GM18873 (cell line): ENCODE data around the gene ZSCAN31.
A peak's percentile ranks its signal among the peaks of the same experiment; 100 is the strongest.
"Not testable (repeated sequence)": the region's sequence is repeated elsewhere in the genome, so short reads cannot be mapped to it uniquely, and the experiment has no call there.

Experiments
- ATAC-seq: cut with Tn5 transposase; IDR thresholded peaks from one replicate; pipeline ENCODE4 v1.9.1; 2021; ENCODE audit warnings: mild to moderate bottlenecking, moderate library complexity, moderate number of reproducible peaks; ENCODE audit not compliant: unreplicated experiment, low FRiP score

ZSCAN31 gene

DNA sequence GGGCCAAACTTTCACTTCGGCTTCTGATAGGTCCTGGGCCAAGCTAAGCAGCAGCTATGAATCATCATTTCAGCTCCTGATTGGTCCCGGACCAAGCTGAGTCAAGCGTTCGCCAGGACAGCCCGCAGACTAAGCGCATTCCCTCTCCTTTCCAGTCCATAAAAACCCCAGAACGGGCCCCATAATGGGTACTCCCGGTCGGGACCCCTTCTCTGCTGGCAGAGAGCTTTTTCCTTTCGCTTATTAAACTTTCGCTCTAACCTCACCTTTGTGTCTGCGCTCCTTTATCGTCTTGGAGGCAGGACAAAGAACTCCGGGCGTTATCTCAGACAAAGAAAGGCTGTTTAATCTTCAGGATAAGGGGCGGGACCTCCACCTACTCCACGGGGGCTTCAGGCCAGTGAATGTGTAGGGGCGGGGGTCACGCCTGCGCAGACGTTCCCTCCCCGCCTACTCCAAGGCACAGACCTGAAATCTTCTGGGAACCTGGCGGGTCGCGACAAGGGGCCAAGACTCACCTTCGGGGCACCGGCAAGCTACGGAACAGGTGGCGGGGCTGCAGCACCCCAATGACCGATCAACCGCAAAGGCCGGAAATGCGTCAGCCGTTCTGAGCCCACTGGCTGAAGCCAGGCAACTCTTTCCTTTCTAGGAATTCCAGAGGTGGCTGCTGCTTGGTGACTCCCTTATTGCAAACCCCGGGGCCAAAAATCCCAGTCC is at the start of gene ZSCAN31:
Gene ZSCAN31, minus strand, starts transcription at position 585 of the 720 bp plus-strand sequence. CDS start 6,465 bp downstream, outside the sequence.
- peak; percentile 90 for ATAC-seq

DNA sequence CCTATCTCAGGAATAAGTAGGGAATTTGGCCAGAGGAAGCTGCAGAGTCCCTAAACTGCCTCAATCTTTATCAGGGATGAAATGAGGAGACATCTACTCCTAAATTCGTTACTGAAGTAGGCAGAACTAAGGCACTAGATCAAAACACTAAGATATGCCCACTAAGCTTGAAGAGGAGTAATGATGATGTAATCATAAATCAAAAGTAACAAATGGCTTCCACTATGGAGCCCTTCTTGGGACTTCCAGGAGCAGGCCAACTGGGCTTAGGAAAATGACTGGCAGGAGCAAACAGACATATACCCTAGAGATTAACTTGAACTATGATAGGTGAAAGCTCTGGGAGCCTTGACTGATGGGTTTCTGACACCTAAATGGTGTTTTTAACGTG is 48.2 kb upstream of the ZSCAN31 start:
- ATAC-seq: no peak

DNA sequence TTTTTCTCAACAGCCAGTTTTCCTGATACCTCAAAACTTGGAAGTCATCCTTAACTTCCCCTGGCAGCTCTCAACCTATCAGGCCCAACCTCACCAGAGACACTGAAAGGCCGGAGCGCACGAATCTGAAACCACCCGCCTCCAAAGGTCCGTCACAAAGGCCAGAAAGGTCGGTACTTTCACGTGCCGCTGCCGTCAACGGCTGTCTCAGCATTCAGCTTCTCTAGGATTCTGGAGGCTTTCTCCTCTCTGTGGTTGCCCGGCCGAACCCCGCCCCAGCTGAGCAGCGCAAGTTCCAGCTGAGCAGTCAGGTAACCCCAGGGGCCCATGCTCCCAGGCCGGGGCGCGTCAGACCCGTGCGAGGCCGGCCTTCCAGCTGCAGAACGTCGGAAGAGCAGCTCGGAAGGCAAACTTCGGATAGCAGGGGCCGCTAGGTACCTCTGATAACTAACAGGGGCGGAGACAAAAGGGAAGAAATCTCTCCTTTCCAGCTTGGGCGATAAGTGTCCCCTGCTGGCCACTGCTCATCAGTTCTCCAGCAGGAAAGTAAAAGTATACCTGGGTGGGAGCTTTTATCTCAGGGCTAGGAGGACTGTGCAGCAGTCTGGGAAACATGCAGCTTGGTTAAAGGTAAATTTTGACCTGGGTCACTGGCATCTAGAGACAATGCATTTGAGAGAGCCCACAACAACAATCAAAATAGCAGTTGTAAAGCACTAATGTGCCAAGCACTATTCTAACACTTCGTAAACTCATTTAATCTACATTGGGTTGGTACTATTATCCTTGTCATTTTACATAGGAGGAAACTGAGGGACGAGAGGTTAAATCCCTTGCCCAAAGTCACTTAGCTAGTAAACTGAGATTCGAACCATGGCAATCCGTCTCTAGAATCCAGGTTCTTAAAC is 47.5 kb upstream of the ZSCAN31 start:
- ATAC-seq: peak; percentile 93

DNA sequence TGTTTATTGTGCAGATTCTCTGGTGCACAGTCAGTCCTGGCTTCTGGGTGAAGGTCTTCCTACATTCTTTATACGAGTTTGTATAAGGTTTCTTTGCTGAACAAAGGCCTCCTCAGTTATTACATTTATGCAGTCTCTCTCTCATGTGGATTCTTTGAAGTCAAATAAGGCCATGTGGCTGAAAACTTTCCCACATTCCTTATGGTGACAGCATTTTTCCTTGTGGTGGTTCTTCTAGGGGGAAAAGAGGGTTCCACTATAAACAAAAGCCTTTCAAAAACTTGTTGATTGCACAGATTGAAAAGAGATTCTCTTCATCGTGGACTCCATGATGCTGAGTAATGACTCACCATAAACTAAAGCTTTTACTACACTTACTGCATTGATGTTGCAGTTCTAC is 44.4 kb upstream of the ZSCAN31 start:
- no peak for ATAC-seq

DNA sequence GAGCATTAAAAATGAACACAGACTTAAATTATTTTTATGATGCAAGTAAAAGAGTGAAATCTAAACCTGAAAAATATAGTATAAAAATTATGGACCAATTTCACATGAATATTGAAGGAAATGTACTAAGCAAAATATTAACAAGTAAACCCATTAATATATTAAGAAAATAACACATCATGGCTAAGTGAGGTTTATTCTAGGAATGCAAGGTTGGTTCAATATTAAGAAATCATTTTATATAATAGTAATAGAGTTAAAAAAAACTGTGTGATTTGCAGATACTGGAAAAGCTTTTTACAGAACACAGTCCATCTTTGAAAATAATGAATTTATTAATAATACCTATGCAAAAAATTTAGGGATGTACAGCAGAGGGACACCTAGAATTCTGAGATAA is 42.7 kb upstream of the ZSCAN31 start:
- no peak for ATAC-seq

DNA sequence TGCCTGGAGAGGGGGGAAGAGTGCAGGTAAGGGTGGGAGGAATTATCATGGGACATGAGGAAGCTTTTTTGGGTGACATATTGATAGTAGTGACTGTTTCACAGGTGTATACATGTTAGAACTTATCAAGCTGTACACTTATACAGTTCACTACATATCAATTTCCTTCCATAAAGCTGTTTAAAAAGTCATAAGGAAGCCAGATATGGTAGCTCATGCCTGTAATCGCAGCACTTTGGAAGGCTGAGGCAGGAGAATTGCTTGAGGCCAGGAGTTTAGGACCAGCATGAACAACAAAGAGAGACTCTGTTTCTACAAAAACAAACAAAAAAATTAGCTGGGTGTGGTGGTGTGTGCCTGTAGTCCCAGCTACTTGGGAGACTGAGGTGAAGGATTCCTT is 41.9 kb upstream of the ZSCAN31 start:
- ATAC-seq: no peak

DNA sequence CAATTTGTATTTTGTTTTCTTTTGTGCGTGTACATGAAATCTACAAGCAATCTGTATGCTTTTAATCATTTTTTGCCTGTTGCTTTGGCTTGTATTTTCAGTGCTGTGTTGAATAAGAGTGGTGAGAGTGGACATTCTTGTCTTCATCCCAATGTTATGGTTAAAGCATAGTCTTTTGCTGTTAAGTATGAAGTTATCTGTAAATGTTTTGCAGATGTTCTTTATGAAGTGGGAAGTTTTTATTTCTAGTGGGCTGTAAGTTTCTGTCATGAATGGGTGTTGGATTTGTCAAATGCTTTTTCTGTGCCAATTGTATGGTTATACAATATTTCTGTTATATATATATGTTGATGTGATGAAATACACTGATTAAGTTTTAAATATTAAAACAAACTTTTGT is 38.0 kb upstream of the ZSCAN31 start:
- ATAC-seq: no peak

DNA sequence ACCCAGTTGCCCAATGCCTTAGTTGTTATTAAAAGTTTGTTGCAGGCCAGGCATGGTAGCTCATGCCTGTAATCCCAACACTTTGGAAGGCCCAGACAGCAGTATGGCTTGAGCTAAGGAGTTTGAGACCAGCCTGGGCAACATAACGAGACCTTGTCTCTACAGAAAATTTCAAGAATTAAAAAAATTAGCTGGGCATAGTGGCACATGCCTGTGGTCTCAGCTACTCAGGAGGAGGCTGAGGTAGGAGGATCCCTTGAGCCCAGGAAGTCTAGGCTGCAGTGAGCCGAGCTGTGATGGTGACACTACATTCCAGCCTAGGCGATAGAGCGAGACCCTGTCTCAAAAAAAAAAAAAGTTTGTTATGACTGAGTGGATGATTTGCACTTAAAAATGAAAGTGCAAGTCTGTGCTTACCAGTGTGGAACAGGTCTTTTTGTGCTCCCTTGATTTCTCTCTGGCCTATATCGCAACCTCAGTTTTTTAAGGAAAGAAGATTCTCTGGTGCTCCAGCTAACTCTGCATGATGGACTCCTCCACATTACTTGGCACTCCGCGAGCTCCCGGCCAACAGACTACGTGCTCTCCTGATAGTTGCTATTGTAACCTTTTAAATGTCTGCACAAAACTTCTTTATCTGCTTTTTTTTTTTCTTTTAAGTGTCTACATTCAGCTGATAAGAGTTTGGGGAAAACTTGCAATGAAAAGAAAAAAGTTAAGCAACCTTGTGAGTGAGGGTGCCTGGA is 35.9 kb upstream of the ZSCAN31 start:
- ATAC-seq: no peak

DNA sequence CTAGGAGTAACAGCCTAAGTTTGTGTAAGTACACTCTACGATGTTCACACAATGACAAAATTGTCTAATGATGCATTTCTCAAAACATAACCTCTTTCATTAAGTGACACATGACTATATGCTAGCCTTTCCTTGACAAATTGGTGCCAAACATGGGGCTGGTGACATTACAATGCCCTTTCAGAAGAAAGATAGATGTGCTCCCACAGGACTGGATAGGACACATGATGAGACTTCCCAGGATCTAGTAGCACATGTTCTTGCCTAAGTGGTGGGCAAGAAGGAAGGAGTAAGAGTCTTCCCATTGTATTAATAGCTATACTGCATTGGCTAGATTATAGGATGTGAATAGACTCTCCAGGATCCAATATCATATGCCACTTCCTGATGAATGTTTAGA is 35.3 kb upstream of the ZSCAN31 start:
- no peak for ATAC-seq

DNA sequence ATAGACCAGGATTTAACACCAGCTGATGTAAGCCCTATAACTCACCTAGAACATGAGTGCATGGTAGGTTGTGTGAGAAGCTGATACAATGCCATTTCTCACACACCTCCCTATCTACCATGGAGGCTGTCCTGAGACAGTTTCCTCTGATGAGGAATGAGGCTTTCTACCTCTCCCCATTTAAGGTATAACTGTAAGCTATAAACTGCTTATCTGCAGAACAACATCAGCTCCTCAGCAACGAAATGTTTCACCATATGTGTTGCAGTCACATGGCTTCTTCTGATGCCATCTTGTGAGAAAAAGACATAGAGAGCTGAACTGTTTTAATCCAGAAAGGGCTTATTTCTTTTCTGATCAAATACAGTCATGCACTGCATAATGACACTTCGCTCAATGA is 34.5 kb upstream of the ZSCAN31 start:
- ATAC-seq: no peak

DNA sequence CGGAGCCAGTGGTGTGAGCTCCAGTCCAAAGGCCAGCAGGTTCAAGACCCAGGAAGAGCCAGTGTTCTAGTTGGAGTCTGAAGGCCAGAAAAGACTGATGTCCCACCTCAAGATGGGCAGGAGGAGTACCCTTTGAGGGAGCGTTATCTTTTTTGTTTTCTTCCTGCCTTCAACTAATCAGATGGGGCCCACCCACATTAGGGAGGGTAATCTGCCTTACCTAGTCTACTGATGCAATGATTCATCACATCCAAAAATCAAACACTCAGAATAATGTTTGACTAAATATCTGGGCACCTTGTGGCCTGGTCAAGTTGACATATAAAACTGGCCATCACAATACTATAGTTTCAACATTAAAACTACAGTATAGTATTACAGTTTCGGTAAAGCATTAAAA is 33.5 kb upstream of the ZSCAN31 start:
- ATAC-seq: no peak

DNA sequence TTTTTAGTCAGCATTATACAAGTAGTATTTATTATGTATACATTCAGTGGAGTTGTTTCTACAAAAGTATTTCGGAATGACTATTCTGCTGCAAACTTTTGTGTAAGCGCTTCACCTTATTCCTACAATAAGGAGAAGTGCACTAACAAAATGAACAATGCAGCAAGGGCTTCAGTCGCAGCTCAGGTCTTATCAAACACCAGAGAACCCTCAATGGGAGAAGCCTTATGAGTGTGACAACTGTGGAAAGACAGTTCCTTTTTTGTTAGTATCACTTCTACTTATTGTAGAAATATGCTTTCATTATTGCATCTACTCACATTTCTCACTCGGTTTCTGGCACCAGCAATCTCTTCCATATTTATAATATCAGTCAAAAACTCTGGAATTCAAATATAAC is 32.6 kb upstream of the ZSCAN31 start:
- ATAC-seq: no peak

DNA sequence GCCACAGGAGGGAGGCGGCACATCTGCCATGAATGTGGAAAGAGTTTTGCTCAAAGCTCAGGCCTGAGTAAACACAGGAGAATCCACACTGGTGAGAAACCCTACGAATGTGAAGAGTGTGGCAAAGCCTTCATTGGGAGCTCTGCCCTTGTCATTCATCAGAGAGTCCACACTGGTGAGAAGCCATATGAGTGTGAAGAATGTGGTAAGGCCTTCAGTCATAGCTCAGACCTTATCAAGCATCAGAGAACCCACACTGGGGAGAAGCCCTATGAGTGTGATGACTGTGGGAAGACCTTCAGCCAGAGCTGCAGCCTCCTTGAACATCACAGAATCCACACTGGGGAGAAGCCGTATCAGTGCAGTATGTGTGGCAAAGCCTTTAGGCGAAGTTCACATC is 29.6 kb upstream of the ZSCAN31 start:
- ATAC-seq: not testable (repeated sequence)

DNA sequence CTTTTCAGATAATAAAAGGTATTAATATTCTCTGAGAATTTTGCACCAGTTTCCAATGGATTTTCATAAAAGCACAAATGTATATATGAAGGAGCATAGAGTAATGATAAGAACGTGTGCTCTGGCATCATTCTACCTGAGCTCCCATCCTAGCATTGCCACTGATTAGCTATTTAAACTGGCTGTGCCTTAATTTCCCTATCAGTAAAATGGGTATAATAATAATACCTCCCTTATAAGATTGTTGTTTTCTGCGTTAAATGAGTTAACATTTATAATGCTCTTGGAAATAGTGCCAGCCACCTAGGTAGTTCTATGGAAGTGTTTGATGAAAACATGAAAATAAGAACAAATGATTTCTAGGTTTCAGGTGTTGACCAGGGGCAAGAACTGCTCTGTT is 25.0 kb upstream of the ZSCAN31 start:
- ATAC-seq: no peak

DNA sequence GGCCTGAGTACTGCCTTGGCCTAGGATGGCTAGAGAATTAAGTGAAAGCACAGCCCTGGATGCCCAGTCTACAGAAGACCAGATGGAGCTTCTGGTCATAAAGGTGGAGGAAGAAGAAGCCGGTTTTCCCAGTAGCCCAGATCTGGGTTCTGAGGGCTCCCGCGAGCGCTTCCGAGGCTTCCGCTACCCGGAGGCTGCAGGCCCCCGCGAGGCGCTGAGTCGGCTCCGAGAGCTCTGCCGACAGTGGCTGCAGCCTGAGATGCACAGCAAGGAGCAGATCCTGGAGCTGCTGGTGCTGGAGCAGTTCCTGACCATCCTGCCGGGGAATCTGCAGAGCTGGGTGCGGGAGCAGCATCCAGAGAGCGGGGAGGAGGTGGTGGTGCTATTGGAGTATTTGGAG is 23.6 kb upstream of the ZSCAN31 start:
- not testable (repeated sequence) for ATAC-seq

DNA sequence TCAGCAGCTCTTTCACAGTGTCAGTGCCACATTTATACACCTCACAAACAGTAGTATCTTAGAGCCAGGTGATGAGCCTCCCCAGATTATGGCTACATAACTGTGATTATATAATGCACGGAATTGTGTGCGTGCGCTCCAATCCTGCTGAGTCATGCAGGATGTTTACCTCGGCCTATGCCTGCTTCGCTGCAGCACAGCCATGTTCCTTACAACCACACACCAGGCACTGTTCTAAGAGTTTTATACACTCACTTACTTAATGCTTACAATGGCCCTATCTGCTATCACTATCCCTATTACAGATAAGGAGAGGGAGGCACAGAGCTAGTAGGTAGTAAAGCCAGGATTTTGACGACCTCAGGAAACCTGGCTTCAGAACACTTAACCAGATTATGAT is 21.1 kb upstream of the ZSCAN31 start:
- ATAC-seq: no peak

DNA sequence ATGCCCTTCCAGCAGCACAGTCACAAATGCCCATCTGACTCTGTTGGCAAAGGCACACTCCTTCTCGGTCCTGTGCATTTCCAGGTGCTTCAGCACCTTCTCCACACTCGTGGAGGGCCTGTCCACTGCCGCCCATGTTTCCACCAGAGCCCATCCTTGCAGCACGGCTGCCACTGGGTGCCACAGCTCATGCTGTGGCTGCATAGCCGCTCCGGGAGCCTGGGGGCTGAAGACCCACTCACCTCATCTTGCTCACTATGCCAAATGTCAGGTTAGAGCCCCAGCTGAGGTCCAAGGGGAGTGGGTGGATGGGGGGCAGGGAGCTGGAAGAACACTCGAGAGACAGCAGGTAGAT is 20.7 kb upstream of the ZSCAN31 start:
- ATAC-seq: no peak

DNA sequence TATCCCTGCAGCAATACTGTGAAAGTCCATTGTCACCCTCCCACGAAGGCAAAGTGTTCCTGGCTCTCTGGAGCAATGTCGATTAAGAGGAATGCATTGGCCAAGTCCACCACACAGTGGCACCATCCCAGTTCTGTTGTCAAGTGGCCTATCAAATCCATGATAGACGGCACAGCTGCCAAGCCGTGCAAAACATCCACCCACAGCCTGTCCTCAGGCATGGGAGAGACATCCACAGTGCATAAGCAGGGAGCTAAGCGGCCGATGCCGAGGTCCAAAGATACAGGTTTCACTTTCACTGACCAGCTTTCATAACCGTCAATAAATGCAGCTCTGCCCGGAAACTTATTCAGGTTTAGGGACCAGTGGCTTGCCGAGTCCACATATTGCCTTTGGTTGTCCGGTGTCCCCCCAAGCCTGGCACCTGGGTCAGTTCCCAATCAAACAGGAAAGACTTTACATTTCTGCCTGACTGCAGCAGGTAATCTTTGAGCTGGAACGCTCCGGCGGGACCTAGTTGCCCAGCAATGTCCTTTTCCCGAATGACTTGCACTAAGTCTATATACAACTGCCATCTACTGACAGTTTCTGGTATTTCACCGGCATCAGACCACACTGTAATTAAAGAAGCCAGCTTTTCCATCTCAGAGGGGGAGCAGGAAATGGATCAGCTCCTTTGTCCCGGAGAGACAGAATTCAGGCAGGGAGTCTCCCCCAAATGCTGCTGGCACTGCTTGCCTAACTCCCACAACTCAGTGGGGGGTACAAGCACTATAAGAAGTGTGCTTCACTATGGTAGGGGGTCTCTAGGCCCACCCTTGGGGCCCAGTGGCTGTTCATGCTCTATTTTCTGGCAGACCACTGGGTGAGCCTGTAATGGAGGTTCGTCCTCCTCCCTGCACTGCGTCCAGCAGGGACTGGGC is 20.1 kb upstream of the ZSCAN31 start:
- ATAC-seq: peak; percentile 60

DNA sequence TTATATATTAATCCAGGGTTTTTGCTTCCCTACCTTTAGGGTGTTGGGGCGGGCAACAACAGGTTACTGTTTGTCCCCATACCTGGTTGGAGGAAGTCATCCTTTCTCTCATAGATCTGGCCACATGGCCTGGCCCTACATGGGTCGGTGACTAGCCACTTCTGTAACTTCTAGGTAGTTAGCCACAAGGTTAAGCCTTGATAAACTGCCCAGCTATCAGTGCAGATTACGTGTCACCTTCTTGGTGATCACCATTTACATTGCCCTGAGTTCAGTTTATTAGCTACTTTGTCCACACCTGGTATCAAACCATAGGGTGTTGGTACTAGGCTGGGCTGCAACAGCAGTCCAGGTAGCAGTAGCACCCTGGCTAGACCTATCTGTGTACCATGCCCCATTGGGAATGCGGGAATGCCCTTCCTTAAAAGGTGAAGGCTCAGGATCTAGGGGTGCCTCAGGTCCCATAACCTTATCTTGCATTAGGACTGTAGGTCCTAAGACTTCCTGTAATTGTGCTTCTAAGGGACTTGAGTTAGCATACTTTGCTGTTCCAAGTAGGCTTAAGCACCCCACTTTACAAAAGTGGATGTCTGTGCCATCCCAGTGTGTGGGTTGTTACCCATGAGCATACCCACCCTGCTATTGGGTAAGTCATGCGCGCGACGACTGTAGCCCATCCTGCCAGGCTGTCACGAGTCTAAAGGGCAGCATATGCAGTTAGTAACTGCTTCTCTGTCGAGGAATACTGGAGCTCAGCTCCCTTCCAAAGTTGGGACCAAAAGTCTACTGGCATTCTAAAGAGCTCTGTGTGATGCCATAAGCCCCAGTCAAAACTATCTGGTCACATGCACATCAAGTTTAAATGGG is 19.0 kb upstream of the ZSCAN31 start:
- ATAC-seq: no peak
